Keratinocyte (primary cell): ENCODE results near the gene ASIC1. TPM values are rescaled to one million over a fixed set of nuclear protein-coding genes. Genes with fewer than 3 reads are reported as not detected.

Experiments
- DNase-seq: peaks from one replicate; pipeline ENCODE4 v3.0.0-alpha.2; 2011; ENCODE audit warnings: low read depth, missing footprints, low spot score
- FAIRE-seq: peaks from 2 replicates; lab custom pipeline; 2011; peaks lifted over from hg19 to GRCh38; lab: Jason Lieb, UNC
- H2AFZ ChIP-seq: 2 replicates; pipeline ENCODE4 v1.6.0; 2012; ENCODE audit warnings: low read length, control low read depth, inconsistent platforms; ENCODE audit not compliant: control insufficient read depth
- H3K27ac ChIP-seq: 2 replicates; pipeline ENCODE4 v1.5.1; 2011; ENCODE audit warnings: low read length; ENCODE audit not compliant: control insufficient read depth, insufficient read depth
- H3K27me3 ChIP-seq: 3 replicates; pipeline ENCODE4 v1.6.0; 2011; ENCODE audit warnings: low read length; ENCODE audit not compliant: control insufficient read depth, insufficient read depth; ENCODE audit errors: extremely low read depth
- H3K36me3 ChIP-seq, 2 experiments: 2 replicates in 1 of 2; 3 replicates in 1 of 2; pipeline ENCODE4 v1.5.1; 2011; ENCODE audit warnings: low read length in 2 of 2, mild to moderate bottlenecking in 1 of 2; ENCODE audit not compliant: control insufficient read depth in 2 of 2, insufficient read depth in 2 of 2; ENCODE audit errors: extremely low read depth in 1 of 2
- H3K4me1 ChIP-seq: 3 replicates; pipeline ENCODE4 v1.5.1; 2011; ENCODE audit warnings: low read length; ENCODE audit not compliant: control insufficient read depth, insufficient read depth; ENCODE audit errors: extremely low read depth
- H3K4me2 ChIP-seq: 3 replicates; pipeline ENCODE4 v1.6.0; 2011; ENCODE audit warnings: low read depth, low read length; ENCODE audit not compliant: control insufficient read depth, insufficient read depth; ENCODE audit errors: extremely low read depth
- H3K4me3 ChIP-seq, 3 experiments: fragments of 200-600 bp in 1 of 3; sonication (generic) in 1 of 3; 2 replicates in 2 of 3; 3 replicates in 1 of 3; pipeline ENCODE4 v1.5.1; 2011 to 2016; ENCODE audit warnings: low read length in 3 of 3, mild to moderate bottlenecking in 3 of 3, control low read depth in 2 of 3, inconsistent platforms in 1 of 3, low read depth in 1 of 3, mixed read lengths in 1 of 3, mixed run types in 1 of 3, moderate library complexity in 1 of 3; ENCODE audit not compliant: control insufficient read depth in 2 of 3, insufficient read depth in 2 of 3; ENCODE audit errors: extremely low read depth in 1 of 3
- H3K79me2 ChIP-seq: 2 replicates; pipeline ENCODE4 v1.6.0; 2012; ENCODE audit warnings: low read length; ENCODE audit not compliant: control insufficient read depth, insufficient read depth
- H3K9ac ChIP-seq: 3 replicates; pipeline ENCODE4 v1.6.0; 2011; ENCODE audit warnings: low read length; ENCODE audit not compliant: control insufficient read depth, insufficient read depth; ENCODE audit errors: extremely low read depth
- H3K9me1 ChIP-seq: 3 replicates; pipeline ENCODE4 v1.6.0; 2011; ENCODE audit warnings: low read length; ENCODE audit not compliant: control insufficient read depth, insufficient read depth; ENCODE audit errors: extremely low read depth
- H3K9me3 ChIP-seq: 2 replicates; pipeline ENCODE4 v1.5.1; 2012; ENCODE audit warnings: low read depth, low read length; ENCODE audit not compliant: control insufficient read depth
- H4K20me1 ChIP-seq: 3 replicates; pipeline ENCODE4 v1.6.0; 2011; ENCODE audit warnings: low read length; ENCODE audit not compliant: control insufficient read depth, insufficient read depth; ENCODE audit errors: extremely low read depth
- CTCF ChIP-seq, 3 experiments: IDR thresholded peaks in 1 of 3; conservative IDR thresholded peaks in 1 of 3; optimal IDR thresholded peaks in 1 of 3; 2 replicates in 2 of 3; 3 replicates in 1 of 3; pipeline versions ENCODE3 to v1.5.1; 2011; ENCODE audit warnings: low read length in 3 of 3, mild to moderate bottlenecking in 3 of 3, moderate library complexity in 2 of 3, control low read depth in 1 of 3, inconsistent platforms in 1 of 3; ENCODE audit not compliant: insufficient read depth in 2 of 3; ENCODE audit errors: extremely low read depth in 1 of 3
- EZH2 ChIP-seq: IDR thresholded peaks from one replicate; pipeline ENCODE4 v1.6.1; 2012; ENCODE audit warnings: inconsistent platforms, mild to moderate bottlenecking, low read length, moderate library complexity
- dilution Hi-C: fragments of 300-500 bp; cut with MboI; formaldehyde crosslinking; loops from one replicate; pipeline ENCODE4 v1.7.0; 2020; ENCODE audit warnings: low sequenced_read_pairs; ENCODE audit not compliant: extremely low pct_ligation_motif_present
- polyA plus RNA-seq, 5 experiments: library from polyadenylated mRNA; depleted of rRNA in 3 of 5; stranded (reverse) in 3 of 5; stranded (forward) in 1 of 5; unstranded in 1 of 5; fragments of >200 nt; gene quantifications; 1 replicate in 1 of 5; 2 replicates in 3 of 5; 3 replicates in 1 of 5; pipeline versions ENCODE4 v1.2.1 to v1.2.3, GENCODE V29; 2011 to 2012; ENCODE audit warnings: missing spikeins in 2 of 5, low read depth in 1 of 5, low replicate concordance in 1 of 5

Gene ASIC1
- polyA plus RNA-seq, 1 donor (not counting 4 experiments of a cell fraction or from before 2014, with no cell fraction given) = 5.7 TPM

DNA sequence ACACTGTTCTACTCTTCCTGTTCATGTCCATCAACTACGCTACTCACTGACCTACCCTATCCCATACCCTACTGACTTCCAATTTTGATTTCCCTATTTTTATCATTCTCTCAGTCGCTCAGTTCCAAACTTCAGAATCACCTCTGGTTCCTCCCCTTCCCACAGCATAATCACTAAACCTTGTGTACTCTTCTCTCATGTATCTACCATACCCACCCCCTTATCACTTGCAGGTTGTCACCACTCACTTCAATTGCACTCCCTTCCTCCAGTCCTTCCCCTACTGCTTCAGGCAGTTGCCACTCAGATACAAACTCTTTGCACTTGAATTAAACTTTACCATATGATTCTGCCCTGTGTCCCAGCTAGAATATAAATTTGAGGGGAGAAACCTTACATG is 38.4 kb upstream of the ASIC1 start:
- no peak for DNase-seq
- Histone ChIP-seq H3K36me3 (peaks cover 0 to 23% of the 10 kb centered on the region in 2 experiments), H3K4me1 (peaks cover under 1% of the 10 kb centered on the region), H3K4me2 (no peak overlapping the region), H2AFZ (no peak overlapping the region), H3K27me3 (no peaks in the 10 kb centered on the region), H3K9me1 (no peaks in the 10 kb centered on the region), H3K9ac (no peak overlapping the region), H3K4me3 (no peak overlapping the region), H3K79me2 (peaks cover 82% of the 10 kb centered on the region), H3K9me3 (no peaks in the 10 kb centered on the region), H4K20me1 (no peaks in the 10 kb centered on the region), H3K27ac (no peak overlapping the region)
- dilution Hi-C loops = no loop called here
- no peak for FAIRE-seq
- TF ChIP-seq CTCF (optimal IDR thresholded peaks at IDR 0.05 in 1 of 3, IDR thresholded peaks at IDR 0.05 in 1 of 3, conservative IDR thresholded peaks at IDR 0.05 in 1 of 3; ENCODE audit: extremely low read depth in 1 of 3, insufficient read depth in 2 of 3, low read length in 3 of 3) (no peak), EZH2 (no peak)

DNA sequence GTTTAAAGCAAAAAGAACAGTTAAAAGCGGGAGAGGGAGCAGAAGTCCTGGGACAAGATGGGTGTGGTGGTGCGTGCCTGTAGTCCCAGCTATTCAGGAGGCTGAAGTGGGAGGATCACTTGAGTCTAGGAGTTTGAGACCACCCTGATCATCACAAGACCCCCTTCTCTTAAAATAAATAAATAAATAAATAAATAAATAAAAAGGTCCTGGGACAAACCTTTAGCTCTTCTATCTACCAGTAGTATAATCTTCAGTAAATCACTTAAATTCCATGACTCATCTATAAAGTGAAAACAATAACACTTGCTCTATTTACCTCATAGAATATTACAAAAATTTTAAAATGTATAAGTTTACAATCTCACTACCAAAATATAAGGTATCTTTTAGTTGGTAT is 37.9 kb upstream of the ASIC1 start:
- dilution Hi-C loops = no loop called here
- H3K27ac ChIP-seq = no peak overlapping the region
- no peak for FAIRE-seq
- no peak overlapping the region for H3K4me2 ChIP-seq
- peaks cover 83% of the 10 kb centered on the region for H3K79me2 ChIP-seq
- no peak for DNase-seq
- no peaks in the 10 kb centered on the region for H3K9me3 ChIP-seq
- H3K27me3 ChIP-seq = no peaks in the 10 kb centered on the region
- H3K4me3 ChIP-seq = no peak overlapping the region
- peaks cover 4% of the 10 kb centered on the region for H3K4me1 ChIP-seq
- no peaks in the 10 kb centered on the region for H3K9me1 ChIP-seq
- no peak overlapping the region for H2AFZ ChIP-seq
- TF ChIP-seq CTCF (optimal IDR thresholded peaks at IDR 0.05 in 1 of 3, IDR thresholded peaks at IDR 0.05 in 1 of 3, conservative IDR thresholded peaks at IDR 0.05 in 1 of 3; ENCODE audit: extremely low read depth in 1 of 3, insufficient read depth in 2 of 3, low read length in 3 of 3) (no peak), EZH2 (no peak)
- no peaks in the 10 kb centered on the region for H4K20me1 ChIP-seq
- H3K36me3 ChIP-seq = peaks cover 0 to 17% of the 10 kb centered on the region in 2 experiments
- no peak overlapping the region for H3K9ac ChIP-seq
